ENCODE measurements around the gene TBC1D20.

DNA sequence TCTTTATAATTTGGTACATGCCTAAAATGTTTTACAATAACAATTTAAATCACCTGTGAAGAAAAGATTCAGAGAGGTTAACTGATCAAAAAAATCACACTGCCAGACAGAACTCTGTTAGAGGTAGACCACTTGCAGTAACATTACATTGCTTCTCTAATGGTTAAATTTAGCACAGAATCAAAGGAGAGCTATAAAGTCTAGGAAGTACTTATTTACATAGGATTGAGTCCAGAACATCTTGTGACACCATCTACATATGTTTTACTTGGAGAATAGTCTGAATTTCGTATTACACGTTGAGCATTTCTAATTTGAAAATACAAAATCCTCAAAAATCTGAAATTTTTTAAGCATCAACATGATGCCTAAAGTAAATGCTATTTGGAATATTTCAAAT lies 17.2 kb upstream of the TBC1D20 start:
- TF ChIP-seq, protein P1, sequence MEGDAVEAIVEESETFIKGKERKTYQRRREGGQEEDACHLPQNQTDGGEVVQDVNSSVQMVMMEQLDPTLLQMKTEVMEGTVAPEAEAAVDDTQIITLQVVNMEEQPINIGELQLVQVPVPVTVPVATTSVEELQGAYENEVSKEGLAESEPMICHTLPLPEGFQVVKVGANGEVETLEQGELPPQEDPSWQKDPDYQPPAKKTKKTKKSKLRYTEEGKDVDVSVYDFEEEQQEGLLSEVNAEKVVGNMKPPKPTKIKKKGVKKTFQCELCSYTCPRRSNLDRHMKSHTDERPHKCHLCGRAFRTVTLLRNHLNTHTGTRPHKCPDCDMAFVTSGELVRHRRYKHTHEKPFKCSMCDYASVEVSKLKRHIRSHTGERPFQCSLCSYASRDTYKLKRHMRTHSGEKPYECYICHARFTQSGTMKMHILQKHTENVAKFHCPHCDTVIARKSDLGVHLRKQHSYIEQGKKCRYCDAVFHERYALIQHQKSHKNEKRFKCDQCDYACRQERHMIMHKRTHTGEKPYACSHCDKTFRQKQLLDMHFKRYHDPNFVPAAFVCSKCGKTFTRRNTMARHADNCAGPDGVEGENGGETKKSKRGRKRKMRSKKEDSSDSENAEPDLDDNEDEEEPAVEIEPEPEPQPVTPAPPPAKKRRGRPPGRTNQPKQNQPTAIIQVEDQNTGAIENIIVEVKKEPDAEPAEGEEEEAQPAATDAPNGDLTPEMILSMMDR (conservative IDR thresholded peaks at IDR 0.05 in 1 of 2, IDR thresholded peaks at IDR 0.05 in 1 of 2; ENCODE audit: low read depth in 1 of 2, low read length in 2 of 2), result no peak
- TF ChIP-seq EZH2 (IDR thresholded peaks at IDR 0.05; ENCODE audit: low read length, missing control alignments), result no peak
